ENCODE measurements around the gene MYL12B. TPM values are rescaled to one million over a fixed set of nuclear protein-coding genes. Genes with fewer than 3 reads are reported as not detected.

The MYL12B gene
- total and polyA plus RNA-seq, 2 donors (not counting 3 experiments of a cell fraction or from before 2014, with no cell fraction given): 634 to 724 TPM

DNA sequence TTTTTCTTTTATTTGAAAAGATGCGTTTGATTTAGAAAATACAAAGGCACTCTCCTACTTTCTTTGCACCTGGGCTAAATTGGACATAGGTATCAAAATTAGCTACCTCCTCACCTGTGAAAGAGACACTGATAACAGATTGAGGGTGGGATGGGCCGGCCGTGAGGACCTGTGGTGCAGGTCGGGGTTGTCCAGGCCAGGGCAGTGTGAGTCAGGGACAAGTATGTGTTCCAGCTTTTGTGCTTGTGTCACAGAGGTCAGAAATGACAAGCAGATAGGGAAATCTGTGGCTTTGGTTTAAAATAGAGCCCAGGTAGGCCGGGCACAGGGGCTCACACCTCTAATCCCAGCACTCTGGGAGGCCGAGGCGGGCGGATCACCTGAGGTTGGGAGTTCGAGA lies 22.6 kb downstream of the MYL12B start:
- H3K4me3 ChIP-seq (replicated peaks in 1 of 3; ENCODE audit: insufficient read depth in 1 of 3, low read depth in 1 of 3, low read length in 3 of 3): no peak overlapping the region
- H3K9ac ChIP-seq (replicated peaks; ENCODE audit: extremely low read depth, insufficient read depth, low read length): no peak overlapping the region
- ChIA-PET CTCF (interaction anchor here (1.9 to 6.5 kb wide), 5 partner anchors 13 to 711 kb away, joined by 5 to 87 read pairs (median 42); no protein-coding TSS in a partner anchor), POLR2A (interaction anchor here (1.0 kb wide), 1 partner anchor 382 kb away, joined by 3 read pairs; no protein-coding TSS in a partner anchor)
- H4K20me1 ChIP-seq (replicated peaks; ENCODE audit: control insufficient read depth, extremely low read depth, insufficient read depth, low read length): no peaks in the 10 kb centered on the region
- intact Hi-C loops (cut with micrococcal nuclease): no loop called here
- no peak overlapping the region for H3K27ac ChIP-seq (ENCODE audit: insufficient read depth, low read depth, low read length)
- no peaks in the 10 kb centered on the region for H3K36me3 ChIP-seq (ENCODE audit: control insufficient read depth in 2 of 2, extremely low read depth in 1 of 2, insufficient read depth in 2 of 2, low read length in 2 of 2)
- no peaks in the 10 kb centered on the region for H3K27me3 ChIP-seq (ENCODE audit: control insufficient read depth in 2 of 2, insufficient read depth in 2 of 2, low read length in 2 of 2)
- no peaks in the 10 kb centered on the region for H3K79me2 ChIP-seq (ENCODE audit: control insufficient read depth, insufficient read depth, low read length)
- FAIRE-seq (no peak), DNase-seq (ENCODE audit: low read depth, low spot score) (no peak)
- H3K4me1 ChIP-seq (ENCODE audit: control insufficient read depth, extremely low read depth, insufficient read depth, low read length): peaks cover 26% of the 10 kb centered on the region
- no peaks in the 10 kb centered on the region for H3K9me1 ChIP-seq (replicated peaks; ENCODE audit: control insufficient read depth, extremely low read depth, insufficient read depth, low read length)
- no peak overlapping the region for H2AFZ ChIP-seq (ENCODE audit: low read depth, low read length)
- TF ChIP-seq, protein P1, sequence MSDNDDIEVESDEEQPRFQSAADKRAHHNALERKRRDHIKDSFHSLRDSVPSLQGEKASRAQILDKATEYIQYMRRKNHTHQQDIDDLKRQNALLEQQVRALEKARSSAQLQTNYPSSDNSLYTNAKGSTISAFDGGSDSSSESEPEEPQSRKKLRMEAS (IDR thresholded peaks at IDR 0.05; ENCODE audit: insufficient read depth, insufficient read length): no peak
- no peak for TF ChIP-seq CTCF (IDR thresholded peaks at IDR 0.05; ENCODE audit: extremely low read depth in 1 of 2, insufficient read depth in 1 of 2, low read depth in 1 of 2, low read length in 2 of 2)
- no peak for TF ChIP-seq MYC (IDR thresholded peaks at IDR 0.05; ENCODE audit: low read depth, low read length)
- TF ChIP-seq JUN (IDR thresholded peaks at IDR 0.05; ENCODE audit: borderline replicate concordance, insufficient read depth, insufficient read length, low read depth): no peak
- TF ChIP-seq FOS (IDR thresholded peaks at IDR 0.05; ENCODE audit: borderline replicate concordance, insufficient read depth, low read length): no peak
- no peak for TF ChIP-seq POLR2A (IDR thresholded peaks at IDR 0.05; ENCODE audit: low read depth, low read length)
- TF ChIP-seq GATA2 (IDR thresholded peaks at IDR 0.05; ENCODE audit: insufficient read depth, insufficient read length, low read depth, low read length): no peak
- no peak for TF ChIP-seq POLR2AphosphoS5 (IDR thresholded peaks at IDR 0.05; ENCODE audit: insufficient read depth, low read depth, low read length)
- no peak for TF ChIP-seq EZH2 (IDR thresholded peaks at IDR 0.05; ENCODE audit: borderline replicate concordance, low read depth, low read length, severe bottlenecking)
- H3K4me2 ChIP-seq (ENCODE audit: insufficient read depth, low read length): no peak overlapping the region
- no TSS peak for BruUV-seq (replicated peaks)
- no peaks in the 10 kb centered on the region for H3K9me3 ChIP-seq (replicated peaks; ENCODE audit: control insufficient read depth, insufficient read depth, low read length)
- dilution Hi-C loops (cut with MboI; ENCODE audit: extremely low pct_ligation_motif_present, low sequenced_read_pairs): no loop called here

All from endothelial cell of umbilical vein (primary cell).